WTC11 (cell line): Measurements from ENCODE around the gene PLA1A. TPM values are rescaled to one million over a fixed set of nuclear protein-coding genes. Genes with fewer than 3 reads are reported as not detected.

ENCODE experiments used
- ATF1 ChIP-seq: sonication (generic); formaldehyde crosslinking; IDR thresholded peaks from 2 replicates; pipeline ENCODE4 v1.8.1; 2023; ENCODE audit warnings: mild to moderate bottlenecking, moderate library complexity, missing genetic modification reagents
- ATF6 ChIP-seq: sonication (generic); formaldehyde crosslinking; IDR thresholded peaks from 2 replicates; pipeline ENCODE4 v1.8.1; 2023; ENCODE audit warnings: mild to moderate bottlenecking, missing genetic modification reagents
- CTCF ChIP-seq: fragments of 200-600 bp; IDR thresholded peaks from 2 replicates; pipeline ENCODE4 v1.8.0; 2022; ENCODE audit warnings: antibody characterized with exemption
- E2F4 ChIP-seq: sonication (generic); formaldehyde crosslinking; IDR thresholded peaks from 2 replicates; pipeline ENCODE4 v1.8.1; 2022; ENCODE audit warnings: low read depth, mild to moderate bottlenecking, moderate library complexity, missing genetic modification reagents, borderline replicate concordance
- EMX1 ChIP-seq: fragments of 250-450 bp; sonication (Bioruptor Pico); IDR thresholded peaks from 2 replicates; pipeline ENCODE4 v1.8.0; 2021; ENCODE audit warnings: mild to moderate bottlenecking
- ERG ChIP-seq: fragments of 250-450 bp; sonication (Bioruptor Pico); IDR thresholded peaks from 2 replicates; pipeline ENCODE4 v1.8.0; 2021; ENCODE audit warnings: mild to moderate bottlenecking
- ETV6 ChIP-seq: sonication (generic); formaldehyde crosslinking; IDR thresholded peaks from 2 replicates; pipeline ENCODE4 v1.8.1; 2022; ENCODE audit warnings: mild to moderate bottlenecking, missing genetic modification reagents
- FOXK1 ChIP-seq: sonication (generic); formaldehyde crosslinking; IDR thresholded peaks from 2 replicates; pipeline ENCODE4 v1.8.0; 2022; ENCODE audit warnings: mild to moderate bottlenecking, moderate library complexity, missing genetic modification reagents
- GRHL2 ChIP-seq: fragments of 250-450 bp; sonication (Bioruptor Pico); IDR thresholded peaks from 2 replicates; pipeline ENCODE4 v1.8.0; 2022; ENCODE audit warnings: mild to moderate bottlenecking, moderate library complexity; ENCODE audit not compliant: insufficient replicate concordance, severe bottlenecking
- HMGA2 ChIP-seq: fragments of 250-450 bp; sonication (Bioruptor Pico); IDR thresholded peaks from 2 replicates; pipeline ENCODE4 v1.4.0; 2021; ENCODE audit warnings: mild to moderate bottlenecking, moderate library complexity
- IRF2 ChIP-seq: sonication (generic); formaldehyde crosslinking; IDR thresholded peaks from 2 replicates; pipeline ENCODE4 v1.8.0; 2022; ENCODE audit warnings: low read depth, missing genetic modification reagents, borderline replicate concordance
- JUN ChIP-seq: sonication (generic); formaldehyde crosslinking; IDR thresholded peaks from 2 replicates; pipeline ENCODE4 v1.8.0; 2023; ENCODE audit warnings: mild to moderate bottlenecking, missing genetic modification reagents
- KAT7 ChIP-seq: sonication (generic); formaldehyde crosslinking; IDR thresholded peaks from 2 replicates; pipeline ENCODE4 v1.8.1; 2023; ENCODE audit warnings: missing genetic modification reagents, mild to moderate bottlenecking, borderline replicate concordance
- MAX ChIP-seq: sonication (generic); formaldehyde crosslinking; IDR thresholded peaks from 2 replicates; pipeline ENCODE4 v1.8.0; 2022; ENCODE audit warnings: mild to moderate bottlenecking, missing genetic modification reagents
- MYBL2 ChIP-seq: sonication (generic); formaldehyde crosslinking; IDR thresholded peaks from 2 replicates; pipeline ENCODE4 v1.8.1; 2023; ENCODE audit warnings: mild to moderate bottlenecking, moderate library complexity, missing genetic modification reagents
- NFE2L1 ChIP-seq: sonication (generic); formaldehyde crosslinking; IDR thresholded peaks from 2 replicates; pipeline ENCODE4 v1.8.1; 2023; ENCODE audit warnings: missing genetic modification reagents
- NR3C1 ChIP-seq: sonication (generic); formaldehyde crosslinking; conservative IDR thresholded peaks from 2 replicates; pipeline ENCODE4 v1.8.1; 2023; ENCODE audit warnings: low read depth, mild to moderate bottlenecking, missing genetic modification reagents
- RORB ChIP-seq: fragments of 250-450 bp; sonication (Bioruptor Pico); IDR thresholded peaks from 2 replicates; pipeline ENCODE4 v1.9.0; 2021; ENCODE audit warnings: mild to moderate bottlenecking
- SMAD4 ChIP-seq: sonication (generic); formaldehyde crosslinking; IDR thresholded peaks from 2 replicates; pipeline ENCODE4 v1.8.0; 2022; ENCODE audit warnings: mild to moderate bottlenecking, missing genetic modification reagents
- SOX15 ChIP-seq: fragments of 250-450 bp; sonication (Bioruptor Pico); IDR thresholded peaks from 2 replicates; pipeline ENCODE4 v1.9.0; 2021; ENCODE audit warnings: mild to moderate bottlenecking
- SP1 ChIP-seq: sonication (generic); formaldehyde crosslinking; conservative IDR thresholded peaks from 2 replicates; pipeline ENCODE4 v1.8.1; 2022; ENCODE audit warnings: missing genetic modification reagents
- TEAD4 ChIP-seq: sonication (generic); formaldehyde crosslinking; IDR thresholded peaks from 2 replicates; pipeline ENCODE4 v1.8.0; 2022; ENCODE audit warnings: mild to moderate bottlenecking, missing genetic modification reagents
- USF1 ChIP-seq: sonication (generic); formaldehyde crosslinking; IDR thresholded peaks from 2 replicates; pipeline ENCODE4 v1.8.0; 2022; ENCODE audit warnings: mild to moderate bottlenecking, missing genetic modification reagents
- USF2 ChIP-seq: sonication (generic); formaldehyde crosslinking; IDR thresholded peaks from 2 replicates; pipeline ENCODE4 v1.8.1; 2023; ENCODE audit warnings: mild to moderate bottlenecking, missing genetic modification reagents, moderate library complexity
- ZNF121 ChIP-seq: sonication (generic); formaldehyde crosslinking; IDR thresholded peaks from 2 replicates; pipeline ENCODE4 v1.8.0; 2023; ENCODE audit warnings: missing genetic modification reagents
- ZNF232 ChIP-seq: sonication (generic); formaldehyde crosslinking; IDR thresholded peaks from 2 replicates; pipeline ENCODE4 v1.8.0; 2022; ENCODE audit warnings: mild to moderate bottlenecking, missing genetic modification reagents
- ZNF263 ChIP-seq: sonication (generic); formaldehyde crosslinking; IDR thresholded peaks from 2 replicates; pipeline ENCODE4 v1.8.1; 2022; ENCODE audit warnings: low read depth, mild to moderate bottlenecking, moderate library complexity, missing genetic modification reagents
- ZNF423 ChIP-seq: fragments of 250-450 bp; sonication (Bioruptor Pico); IDR thresholded peaks from 2 replicates; pipeline ENCODE4 v2.1.2; 2022; ENCODE audit warnings: mild to moderate bottlenecking, moderate library complexity
- ZNF425 ChIP-seq: fragments of 250-450 bp; sonication (Bioruptor Pico); conservative IDR thresholded peaks from 2 replicates; pipeline ENCODE4 v1.9.0; 2021; ENCODE audit warnings: mild to moderate bottlenecking
- total RNA-seq: library from RNA; stranded (reverse); gene quantifications from 3 replicates; pipeline ENCODE4 v1.2.3, GENCODE V29; 2021

The PLA1A gene
- total RNA-seq, 1 experiment from 2014 or later, result not detected

- TF ChIP-seq ATF6 (CRISPR knock-in tag) (no peak), USF2 (CRISPR knock-in tag) (no peak), HMGA2 (CRISPR knock-in tag) (no peak), SOX15 (no peak), E2F4 (CRISPR knock-in tag) (no peak), JUN (CRISPR knock-in tag) (0 out of 2 replicates have a peak, but pooled peaks have one; percentile 26), RORB (CRISPR knock-in tag) (no peak), NFE2L1 (no peak), MAX (CRISPR knock-in tag) (peak; percentile 71), EMX1 (CRISPR knock-in tag) (no peak), FOXK1 (CRISPR knock-in tag) (no peak), NR3C1 (CRISPR knock-in tag) (peak; percentile 70; the same call in 1 of the 2 replicates), ATF1 (CRISPR knock-in tag) (no peak), KAT7 (CRISPR knock-in tag) (no peak; the same call in 1 of the 2 replicates), ERG (CRISPR knock-in tag) (no peak), ZNF121 (CRISPR knock-in tag) (no peak), TEAD4 (CRISPR knock-in tag) (no peak), SP1 (CRISPR knock-in tag) (no peak), GRHL2 (CRISPR knock-in tag) (no peak), ZNF263 (CRISPR knock-in tag) (no peak), IRF2 (CRISPR knock-in tag) (no peak), ZNF423 (no peak), USF1 (CRISPR knock-in tag) (no peak), CTCF (no peak), SMAD4 (CRISPR knock-in tag) (no peak), MYBL2 (CRISPR knock-in tag) (no peak), ETV6 (CRISPR knock-in tag) (no peak), ZNF425 (CRISPR knock-in tag) (no peak), ZNF232 (CRISPR knock-in tag) (no peak)
Observed at GRCh38 chr3:119579366-119580066, 18.2 kb upstream of the PLA1A start, which contains the start of gene ADPRH (continued).
